Stimulated activated CD8-positive, alpha-beta memory T cell treated with anti-CD3 and anti-CD28 coated beads, Interleukin-4, amount 100 ng/mL, for 24 hours (primary cell): ENCODE data around the gene ISM1.

ENCODE experiments used
- DNase-seq: peaks from one replicate; pipeline ENCODE4 v3.0.0-alpha.2; 2020; ENCODE audit warnings: low read depth

Gene ISM1

DNA sequence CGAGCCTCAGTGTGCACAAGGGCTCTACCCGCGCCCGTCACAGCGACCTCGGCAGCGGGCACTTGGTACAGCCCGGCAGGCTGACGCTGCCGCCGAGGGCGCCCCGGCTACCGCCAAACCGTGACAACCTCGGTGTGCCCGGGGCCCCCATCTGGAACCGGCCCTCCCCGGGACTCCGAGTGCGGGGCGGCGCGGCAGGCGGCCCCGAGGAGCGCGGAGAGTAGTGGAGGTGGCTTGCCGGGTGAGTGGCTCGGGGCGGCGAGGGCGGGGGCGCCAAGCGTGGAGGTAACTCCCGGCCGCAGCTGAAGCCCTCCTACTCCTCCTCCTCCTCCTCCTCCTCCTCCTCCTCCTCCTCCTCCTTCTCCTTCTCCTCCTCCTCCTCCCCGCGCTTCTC lies at the start of gene ISM1:
TSS of gene ISM1 (plus strand) at position 371 of the 394 bp plus-strand sequence. CDS start 503 bp downstream, outside the sequence.
- DNase-seq = peak; percentile 14

DNA sequence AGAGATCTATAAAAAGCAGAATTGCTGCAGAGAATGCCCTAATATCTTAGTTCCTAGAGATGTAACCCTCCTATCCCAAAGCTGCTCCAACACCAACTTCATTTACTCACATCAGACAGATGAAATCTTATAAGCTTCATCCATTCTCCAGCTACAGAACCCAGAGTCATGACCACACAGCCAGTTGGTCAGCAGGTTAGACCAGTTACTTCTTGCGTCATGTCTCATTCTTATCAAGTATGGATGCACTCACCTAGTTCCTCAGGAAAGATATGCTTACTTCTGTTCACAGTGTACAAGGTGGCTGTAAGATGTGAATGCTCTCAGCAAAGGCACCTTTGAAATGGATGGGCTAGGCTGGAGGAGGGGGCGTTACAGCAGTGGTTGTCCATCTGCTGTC lies 47.9 kb upstream of the ISM1 start:
- no peak for DNase-seq

DNA sequence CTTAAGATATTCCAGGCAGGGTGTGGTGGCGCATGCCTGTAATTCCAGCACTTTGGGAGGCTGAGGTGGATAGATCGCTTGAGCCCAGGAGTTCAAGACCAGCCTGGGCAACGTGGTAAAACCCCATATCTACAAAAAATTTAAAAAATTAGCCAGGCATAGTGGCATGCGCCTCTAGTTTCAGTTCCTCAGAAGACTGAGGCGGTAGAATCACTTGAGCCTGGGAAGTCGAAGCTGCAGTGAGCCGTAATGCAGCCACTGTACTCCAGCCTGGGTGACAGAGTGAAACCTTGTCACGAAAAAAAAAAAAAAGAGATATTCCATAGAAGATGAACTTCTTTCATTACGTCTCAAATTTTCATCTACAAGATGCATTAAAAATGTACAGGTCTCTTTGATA lies 46.7 kb upstream of the ISM1 start:
- no peak for DNase-seq

DNA sequence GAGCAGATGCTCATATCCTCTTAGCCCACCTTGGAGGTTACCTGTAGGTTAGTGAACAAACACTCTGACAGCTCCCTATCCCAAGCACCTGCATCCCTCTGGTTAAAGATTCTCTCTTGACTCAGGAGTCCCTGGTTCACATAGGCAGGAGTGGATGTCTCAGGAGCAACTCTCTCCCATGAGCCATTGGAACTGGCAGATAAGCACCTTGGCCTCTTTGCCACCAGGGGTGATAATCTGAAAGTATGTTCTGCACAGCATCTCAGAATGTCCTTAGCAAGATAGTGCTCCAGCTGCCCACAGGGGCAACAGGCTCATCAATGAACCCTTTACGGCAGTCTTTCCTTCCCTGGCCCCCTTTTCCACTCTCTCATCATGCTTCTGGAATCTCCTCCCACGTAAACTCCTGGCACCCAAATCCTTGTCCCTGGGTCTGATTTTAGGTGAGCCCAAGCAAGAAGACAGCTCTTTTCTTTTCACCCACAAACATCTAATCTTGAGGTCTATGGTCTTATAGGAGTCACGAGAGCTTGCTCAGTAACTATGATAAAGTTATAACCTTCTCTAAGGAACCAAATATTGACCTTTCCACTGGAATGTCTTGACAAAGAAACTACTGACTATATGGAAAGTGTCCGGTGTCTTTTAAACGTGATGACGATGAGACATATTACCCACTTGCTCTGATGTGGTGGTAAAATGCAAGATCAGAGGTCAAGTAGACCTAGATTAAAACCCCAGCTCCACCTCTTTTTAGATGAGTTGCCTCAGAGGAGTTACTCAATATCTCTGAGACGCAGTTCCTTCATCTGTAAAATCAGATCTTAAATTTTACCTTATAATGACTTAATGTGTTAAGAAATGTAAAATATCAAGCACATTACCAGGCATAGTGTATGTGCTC lies 39.8 kb upstream of the ISM1 start:
- DNase-seq = no peak

DNA sequence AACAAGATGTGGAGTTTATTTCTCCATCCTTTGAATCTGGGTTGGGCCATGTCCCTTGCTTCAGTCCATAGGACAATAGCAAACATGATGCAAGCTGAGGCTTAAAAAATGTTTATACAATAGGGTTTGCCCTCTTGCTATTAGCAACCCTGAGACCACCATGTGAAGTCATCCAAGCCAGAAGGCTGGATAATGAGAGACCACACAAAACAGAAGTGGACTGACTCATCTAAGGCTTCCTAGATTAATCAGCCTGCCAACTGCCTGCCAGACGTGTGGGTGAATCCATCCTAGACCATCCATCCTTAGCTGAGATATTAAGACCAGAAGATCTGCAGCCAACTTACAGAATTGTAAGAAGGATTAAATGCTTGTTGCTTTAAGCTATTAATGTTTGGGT lies 38.1 kb upstream of the ISM1 start:
- DNase-seq = no peak

DNA sequence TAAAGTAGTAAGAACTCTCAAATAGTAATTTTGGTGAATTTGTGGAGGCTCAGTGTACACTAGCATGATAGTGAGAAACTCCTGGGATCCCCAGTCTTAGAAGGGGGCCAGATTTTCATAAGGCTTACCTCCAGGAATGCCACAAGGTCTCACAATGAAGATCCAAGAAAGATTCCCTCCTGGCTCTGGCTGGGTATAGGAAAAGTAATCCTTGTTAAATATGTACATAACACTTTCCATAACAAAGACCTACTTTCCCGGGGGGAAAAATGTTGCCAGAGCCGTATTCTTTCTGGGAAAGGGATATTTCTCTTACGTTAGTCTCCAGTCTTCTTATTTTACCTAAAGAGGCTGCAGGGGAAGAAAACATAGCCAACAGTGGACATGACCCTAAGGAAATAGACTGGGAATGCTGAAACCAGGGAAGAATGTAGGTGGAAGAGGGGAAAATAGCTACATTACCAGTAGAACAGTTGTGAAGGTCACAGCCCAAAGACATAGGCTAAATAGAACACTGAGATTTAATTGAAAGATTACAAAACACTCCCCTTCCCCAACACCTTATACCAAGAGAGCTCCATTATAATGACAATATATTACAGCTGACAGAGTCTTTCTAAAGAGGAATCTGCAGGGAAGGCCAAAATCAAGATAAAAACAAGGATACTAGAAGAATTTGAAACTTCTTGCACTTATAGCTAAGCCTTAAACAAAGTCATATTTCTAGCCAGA lies 34.9 kb upstream of the ISM1 start:
- DNase-seq = no peak

DNA sequence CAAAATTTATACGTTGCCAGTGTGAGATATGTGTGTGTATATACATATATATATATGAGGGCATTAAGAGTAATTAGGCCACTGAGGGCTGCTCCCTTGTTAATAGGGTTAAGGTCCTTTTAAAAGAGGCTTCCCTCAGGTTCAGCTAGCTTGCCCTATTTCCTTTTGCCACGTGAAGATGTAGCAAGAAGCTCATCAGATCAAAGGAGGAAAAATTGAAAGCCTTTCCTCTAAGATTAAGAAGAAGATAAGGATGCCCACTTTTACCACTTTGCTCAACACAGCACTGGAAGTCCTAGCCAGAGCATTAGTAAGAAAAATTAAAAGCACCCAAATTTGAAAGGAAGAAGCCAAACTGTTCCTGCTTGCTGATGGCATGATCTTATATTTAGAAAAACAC lies 33.2 kb upstream of the ISM1 start:
- no peak for DNase-seq

DNA sequence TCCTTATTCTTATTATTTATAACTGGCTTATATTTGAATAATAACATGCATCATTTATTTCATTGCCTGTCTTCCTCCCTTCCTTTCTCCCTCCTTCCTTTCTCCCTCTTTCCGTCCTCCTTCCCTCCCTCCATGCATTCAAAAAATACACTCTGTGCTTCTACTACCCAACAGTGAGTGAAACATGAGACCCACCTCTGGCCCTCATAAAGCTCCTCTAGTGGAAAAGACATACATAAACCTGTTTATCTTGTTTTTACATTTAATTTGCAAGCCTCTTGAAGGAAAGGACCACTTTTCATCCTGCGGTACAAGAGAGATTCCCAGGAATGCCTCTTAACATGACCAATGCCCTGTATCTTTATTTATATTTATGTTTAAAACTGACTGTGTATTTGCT lies 21.8 kb upstream of the ISM1 start:
- no peak for DNase-seq

DNA sequence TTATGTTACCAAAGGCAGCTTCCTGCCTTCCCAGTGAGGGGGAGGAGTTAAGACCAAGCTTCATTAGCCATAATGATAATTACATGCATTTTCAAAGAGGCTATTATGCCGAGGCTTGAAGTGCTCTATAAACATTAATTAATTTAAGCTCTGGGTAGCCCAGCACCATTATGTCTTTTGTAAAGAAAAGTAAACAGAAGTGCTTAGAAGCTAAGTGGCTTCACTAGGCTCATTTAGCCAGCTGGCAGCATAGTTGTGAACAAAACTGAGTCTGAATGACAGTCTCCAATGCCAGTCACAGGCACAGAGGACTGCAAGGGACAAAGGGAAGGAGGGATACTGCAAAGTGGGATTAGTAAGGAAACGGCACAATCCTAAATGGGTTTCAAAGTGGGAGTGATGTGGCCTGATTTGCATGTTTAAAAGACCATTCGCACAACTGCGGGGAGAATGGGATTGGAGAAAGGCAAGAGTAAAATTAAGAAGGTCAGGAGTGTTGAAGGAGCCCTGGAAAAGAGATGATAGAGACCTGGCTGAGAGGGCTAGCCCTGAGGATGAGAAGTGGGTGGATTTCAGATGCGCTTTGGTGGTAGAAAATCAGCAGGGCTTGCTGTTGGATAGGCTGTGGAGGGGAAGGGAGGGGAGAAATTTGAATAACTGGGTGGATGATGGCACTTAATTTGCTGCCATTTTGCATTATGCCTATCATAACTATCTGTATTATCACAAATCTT lies 20.1 kb upstream of the ISM1 start:
- DNase-seq = no peak

DNA sequence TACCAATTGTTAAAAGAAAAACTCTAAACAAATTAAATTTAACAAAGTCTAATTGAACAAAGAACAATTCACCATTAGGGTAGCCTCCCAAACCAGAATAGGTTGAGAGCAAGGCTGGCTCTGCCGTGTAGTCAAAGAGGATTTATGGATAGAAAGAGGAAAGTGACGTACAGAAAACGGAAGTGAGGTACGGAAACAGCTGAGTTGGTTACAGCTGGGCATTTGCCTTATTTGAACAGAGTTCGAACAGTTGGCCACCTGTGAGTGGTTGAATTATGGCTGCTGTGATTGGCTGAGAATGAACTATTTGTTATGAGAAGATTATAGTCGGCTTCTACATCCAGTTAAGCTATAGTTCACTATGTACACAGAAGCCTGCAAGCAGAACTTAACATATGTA lies 18.5 kb upstream of the ISM1 start:
- DNase-seq = no peak

DNA sequence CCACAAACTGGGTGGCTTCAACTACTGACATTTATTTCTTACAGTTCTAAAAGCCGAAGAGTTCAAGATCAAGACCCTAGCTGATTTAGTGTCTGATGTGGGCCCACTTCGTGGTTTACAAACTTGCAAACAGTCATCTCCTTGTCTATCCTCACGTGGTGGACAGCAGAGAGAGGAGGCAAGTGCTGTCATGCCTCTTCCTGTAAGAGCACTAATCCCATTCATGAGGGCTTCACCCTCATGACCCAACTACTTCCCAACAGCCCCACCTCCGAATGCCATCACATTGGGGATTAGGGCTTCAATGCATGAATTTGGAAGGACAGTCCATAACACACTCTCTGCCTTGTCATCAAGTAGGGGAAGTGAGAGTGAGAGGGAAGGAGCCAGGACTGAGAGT lies 15.6 kb upstream of the ISM1 start:
- DNase-seq = no peak

DNA sequence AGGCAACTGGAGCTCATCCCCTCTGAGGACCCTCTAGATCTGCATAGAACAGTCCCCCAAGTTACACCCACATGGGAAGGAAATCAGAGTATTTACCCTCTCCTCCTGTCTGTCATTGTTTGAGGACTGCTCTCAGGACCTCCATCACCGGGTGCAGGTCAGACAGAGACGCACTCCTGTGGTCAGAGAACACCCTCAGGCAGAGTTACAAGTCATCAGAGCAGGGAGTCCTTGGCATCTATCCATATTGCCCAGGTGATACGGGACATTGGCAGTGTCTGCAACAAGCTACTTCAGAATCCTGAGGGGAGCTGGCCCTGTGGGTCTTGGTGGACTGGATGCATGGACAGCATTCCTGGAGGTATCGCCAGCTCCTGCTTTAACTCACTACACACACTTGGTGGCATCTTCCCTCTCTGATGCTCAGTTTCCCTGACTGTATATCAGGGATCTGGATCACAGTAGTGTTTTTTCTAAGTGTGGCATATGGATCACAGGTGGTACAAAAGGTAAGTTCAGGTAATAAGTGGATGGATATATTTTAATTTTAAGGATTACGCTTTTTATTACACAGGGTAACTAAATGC lies 15.1 kb upstream of the ISM1 start:
- DNase-seq = no peak

DNA sequence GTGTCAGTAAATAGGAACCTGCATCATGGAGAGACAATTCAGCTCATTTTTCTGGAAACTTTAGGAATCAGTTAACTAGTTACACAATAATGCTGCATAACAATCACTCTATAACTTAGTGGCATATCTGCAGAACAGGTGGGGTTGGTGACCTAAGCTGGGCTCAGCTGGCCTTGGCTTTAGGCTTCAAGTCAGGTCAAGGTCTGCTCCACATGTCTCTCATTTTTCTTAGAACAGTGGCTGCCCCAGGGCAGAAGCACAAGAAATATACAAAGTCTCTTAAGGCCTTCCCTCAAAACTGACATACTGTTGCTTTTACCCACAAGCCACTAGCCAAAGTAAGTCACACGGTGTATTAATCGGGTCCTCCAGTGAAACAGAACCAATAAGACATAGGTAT lies 14.1 kb upstream of the ISM1 start:
- no peak for DNase-seq

DNA sequence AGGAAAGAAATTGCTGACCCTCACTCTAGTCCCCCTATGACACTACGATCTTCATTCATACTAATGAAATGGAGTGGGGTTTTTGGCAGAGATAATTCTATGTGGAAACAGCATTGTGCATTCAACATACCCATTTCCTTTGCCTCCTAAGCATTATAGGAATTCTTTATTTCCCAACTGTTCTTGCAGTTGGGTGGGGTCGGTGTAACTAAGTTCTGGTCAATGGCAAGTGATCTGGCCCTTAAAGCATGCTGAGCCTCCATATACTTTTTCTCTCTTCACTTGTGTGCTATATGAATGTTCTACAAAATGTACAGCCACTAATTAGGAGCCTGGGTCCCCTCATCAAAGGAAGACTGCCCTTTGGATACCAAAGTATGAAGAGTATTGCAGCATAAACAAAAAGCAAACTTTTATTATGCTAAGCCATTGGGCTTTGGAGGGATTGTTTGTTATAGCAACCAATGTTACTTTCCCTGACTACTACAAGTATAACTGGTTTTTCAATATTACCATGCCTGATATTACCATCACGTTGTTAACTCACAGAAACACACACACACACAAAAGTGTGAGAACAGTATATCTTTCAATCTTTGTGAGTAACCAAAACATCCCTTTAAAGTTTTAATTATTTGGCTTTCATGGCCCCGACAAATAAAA lies 9.0 kb upstream of the ISM1 start:
- no peak for DNase-seq

DNA sequence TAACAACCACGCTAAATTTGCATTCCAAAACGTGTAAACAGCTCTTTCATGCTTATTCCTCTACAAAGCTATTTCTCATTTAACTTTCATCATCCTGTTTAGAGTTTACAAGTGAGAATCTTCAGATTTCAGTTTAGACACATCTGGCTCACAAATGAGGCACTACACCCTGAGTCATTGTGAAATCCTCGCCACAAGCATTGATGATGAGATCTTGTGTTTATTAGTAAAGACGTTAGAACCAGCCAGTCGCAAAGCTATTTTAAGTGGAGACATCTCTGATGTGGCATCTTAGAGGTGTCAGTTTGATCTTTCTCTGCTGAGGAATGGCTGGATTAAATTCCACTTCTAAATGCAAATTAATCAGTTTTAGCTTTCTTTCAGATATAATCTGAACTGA lies 8.3 kb upstream of the ISM1 start:
- DNase-seq = no peak

DNA sequence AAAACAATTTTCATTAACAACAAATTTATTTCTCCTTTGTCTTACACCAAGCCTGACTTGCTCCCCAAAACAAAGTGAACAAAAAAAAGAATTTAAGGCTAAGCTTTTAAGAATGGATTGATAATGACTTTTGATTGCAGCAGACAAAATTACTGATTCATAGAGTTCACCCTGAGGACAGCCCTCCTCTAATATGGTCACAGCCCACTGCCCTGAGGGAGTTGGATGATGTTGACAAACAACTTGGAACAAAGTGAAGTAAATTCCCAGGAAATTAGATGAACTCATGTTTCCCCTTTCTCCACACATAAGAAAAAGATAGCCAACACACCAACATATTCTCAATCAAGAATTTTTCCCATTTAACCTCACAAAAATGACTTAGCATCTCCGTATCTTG lies 7.7 kb upstream of the ISM1 start:
- DNase-seq = no peak

DNA sequence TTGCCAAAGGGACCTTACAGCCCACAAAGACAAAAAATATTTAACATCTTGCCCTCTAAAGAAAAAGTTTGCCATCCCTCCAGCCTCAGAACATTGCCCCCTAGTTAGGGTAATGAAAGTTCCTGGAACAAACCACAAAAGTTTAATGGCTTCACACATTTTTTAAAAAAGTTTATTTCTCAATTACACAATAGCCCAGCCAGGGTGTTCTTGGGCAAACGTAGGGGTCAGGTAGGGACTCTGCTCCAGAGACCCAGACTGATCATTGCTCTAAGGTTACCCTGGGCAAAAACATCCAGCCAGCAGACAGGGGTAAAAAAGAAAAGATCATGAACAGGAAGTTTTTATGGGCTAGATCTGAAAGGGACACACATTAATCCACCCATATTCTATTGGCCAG lies 4.5 kb upstream of the ISM1 start:
- no peak for DNase-seq

DNA sequence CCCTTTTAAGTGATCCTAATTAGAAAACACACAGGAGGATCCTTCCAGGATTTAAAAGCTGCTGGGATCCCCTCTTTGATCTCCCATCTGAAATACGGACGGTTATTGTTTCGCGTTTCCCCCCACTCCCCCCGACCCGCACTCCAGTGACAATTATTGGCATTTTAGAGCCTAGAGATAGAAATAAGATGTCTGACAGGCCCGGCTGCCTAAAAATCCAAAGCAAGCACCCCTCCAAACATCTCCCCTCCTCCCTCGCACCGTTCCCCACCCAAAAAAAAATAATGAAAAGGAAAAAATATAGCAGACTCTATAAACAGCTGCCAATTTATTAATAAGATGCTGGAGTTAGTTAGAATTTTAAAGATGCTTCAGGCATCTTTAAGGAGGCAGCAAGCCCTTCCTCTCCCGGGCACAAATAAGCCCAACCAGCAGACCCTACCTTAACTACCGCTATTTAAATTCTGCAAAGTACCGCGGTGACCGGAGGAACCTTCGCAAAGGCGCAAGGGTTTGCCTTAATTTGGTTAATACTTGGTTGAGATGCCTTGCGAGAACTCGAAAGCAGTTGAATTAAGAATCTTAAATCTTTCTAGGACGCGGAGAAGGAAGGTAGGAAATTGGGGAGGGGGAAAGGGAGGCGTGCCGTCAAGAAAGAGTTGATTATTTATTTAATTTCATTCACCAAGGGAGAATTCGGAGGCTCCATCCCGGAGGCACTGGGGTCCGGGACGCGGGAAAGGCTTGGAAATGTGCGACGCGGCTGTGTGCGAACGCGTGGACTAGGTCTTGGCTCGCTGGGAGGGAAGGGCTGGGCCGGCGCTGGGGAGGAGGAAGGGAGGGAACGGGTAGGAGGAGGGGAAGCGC lies 1.5 kb upstream of the ISM1 start:
- no peak for DNase-seq

DNA sequence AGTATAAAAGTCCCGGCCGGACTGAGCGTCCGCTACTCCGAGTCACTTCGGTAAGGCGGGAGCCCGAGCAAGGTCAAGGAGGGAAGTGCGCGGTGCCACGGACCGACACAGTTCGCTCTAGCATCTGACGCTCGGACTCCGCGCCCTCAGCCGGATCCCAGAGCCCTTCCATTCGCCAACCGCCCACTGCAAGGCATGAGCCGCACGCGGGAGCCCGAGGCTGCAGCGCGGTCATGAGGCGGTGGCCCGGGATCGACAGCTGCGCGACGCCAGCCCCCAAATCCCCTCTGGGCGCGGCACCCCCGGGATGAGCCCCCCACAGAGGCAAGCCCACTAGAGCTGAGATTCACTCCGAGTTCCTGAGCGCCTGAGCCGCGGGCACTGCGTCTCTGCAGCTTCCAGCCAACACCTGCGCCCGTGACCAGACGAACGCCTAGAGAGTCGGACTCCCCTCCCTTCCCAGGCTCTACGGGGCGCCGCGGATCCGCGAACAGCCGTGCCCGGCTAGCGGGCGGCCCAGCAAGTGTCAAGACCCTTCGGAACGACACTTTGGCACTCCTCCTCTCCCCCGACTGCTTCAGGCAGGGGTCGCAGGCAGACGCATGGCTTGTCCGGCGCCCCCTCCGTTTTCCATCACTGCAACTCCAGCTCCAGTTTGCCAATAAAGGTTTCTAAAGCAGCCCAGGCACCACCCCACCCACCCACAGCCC lies 725 bp upstream of the ISM1 start:
- DNase-seq = peak; percentile 1

DNA sequence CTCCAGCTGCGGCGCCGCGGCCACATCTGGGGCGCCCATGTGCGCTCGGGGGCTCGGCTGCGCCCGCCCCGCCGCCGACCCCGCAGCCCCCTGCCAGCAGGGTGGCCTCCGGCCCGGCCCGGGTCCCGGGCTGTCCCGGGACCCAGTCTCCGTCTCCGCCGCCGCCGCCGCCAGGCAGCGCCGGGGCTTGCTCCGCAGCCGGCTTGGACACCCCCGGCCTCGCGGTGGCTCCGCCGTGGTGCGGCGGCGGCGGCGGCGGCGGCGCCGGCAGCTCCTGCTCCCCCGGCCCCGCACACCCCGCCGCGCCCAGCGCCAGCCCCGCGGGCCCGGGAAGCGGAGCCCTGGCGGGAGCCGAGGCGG lies 219 bp downstream of the ISM1 start:
- DNase-seq = no peak
